ENCODE measurements around the gene SMYD2. TPM values are rescaled to one million over a fixed set of nuclear protein-coding genes. Genes with fewer than 3 reads are reported as not detected.

The SMYD2 gene
- total and polyA plus RNA-seq, 11 donors = 157 to 406 (median 324) TPM

DNA sequence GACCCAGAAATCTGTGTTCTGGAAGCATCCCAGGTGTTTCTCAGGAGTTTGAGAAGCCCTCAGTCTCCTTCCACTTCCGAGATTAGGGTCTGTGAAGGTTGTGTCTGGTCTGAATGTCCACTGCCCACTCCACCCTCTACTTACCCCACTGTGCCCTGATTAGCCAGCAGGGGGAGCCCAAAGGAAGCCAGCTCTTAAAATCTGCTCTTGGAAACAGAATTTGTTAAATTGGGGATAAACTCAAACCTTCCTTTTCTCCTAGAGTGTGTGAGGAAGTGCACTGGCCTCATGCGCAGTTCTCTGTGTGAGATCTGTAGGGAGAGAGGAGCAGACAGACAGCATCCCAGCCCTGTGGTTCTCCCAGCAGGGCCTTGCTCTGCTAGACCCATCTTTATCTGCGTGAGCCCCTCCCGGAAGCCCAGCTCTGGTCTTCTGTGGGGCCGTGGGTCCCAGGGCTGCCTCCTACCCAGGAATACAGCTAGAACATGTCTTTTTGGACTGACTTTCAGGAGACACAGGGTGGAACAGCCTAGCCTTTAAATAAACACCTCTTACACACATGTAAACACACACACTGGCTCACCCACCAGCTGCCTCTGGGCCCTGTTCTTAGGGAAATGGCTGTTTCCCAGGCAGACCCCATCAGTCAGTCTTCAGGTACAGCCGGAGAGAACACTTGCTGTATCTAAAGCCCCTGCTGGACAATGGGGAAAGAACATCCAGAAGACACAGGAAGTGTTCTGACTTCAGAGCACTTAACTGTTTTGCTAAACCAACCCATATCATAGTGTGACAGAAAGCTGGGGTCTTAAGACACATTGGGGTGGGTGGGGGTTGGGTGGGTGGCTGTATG, 52.2 kb downstream of the SMYD2 start:
- H3K9me3 ChIP-seq = no peaks in the 10 kb centered on the region
- no peaks in the 10 kb centered on the region for H3K27me3 ChIP-seq
- 58 to 74% (median 71%) methylated on average over 6 of the region's 6 CpGs for WGBS, 4 donors
- H3K27ac ChIP-seq = peak overlapping the region in 7 of 12 donors; percentile 8 to 72 (median 43)
- intact Hi-C loops (cut with DNase I) = loop anchor here (1.0 to 10.0 kb wide), 8 partner anchors 222 to 1192 kb away; partner anchors contain the start of gene PTPN14 (in 3 of the 10)
- H3K4me1 ChIP-seq = peaks cover 0 to 46% (median 20%) of the 10 kb centered on the region in 12 donors
- peaks cover 0 to 82% (median 42%) of the 10 kb centered on the region in 9 donors for H3K36me3 ChIP-seq
- DNase-seq (peak; percentile 45 to 67 (median 57)), ATAC-seq (peak in 2 of 4 donors; percentile 5 to 28)
- no peak overlapping the region for H3K4me3 ChIP-seq
- TF ChIP-seq, protein P1, sequence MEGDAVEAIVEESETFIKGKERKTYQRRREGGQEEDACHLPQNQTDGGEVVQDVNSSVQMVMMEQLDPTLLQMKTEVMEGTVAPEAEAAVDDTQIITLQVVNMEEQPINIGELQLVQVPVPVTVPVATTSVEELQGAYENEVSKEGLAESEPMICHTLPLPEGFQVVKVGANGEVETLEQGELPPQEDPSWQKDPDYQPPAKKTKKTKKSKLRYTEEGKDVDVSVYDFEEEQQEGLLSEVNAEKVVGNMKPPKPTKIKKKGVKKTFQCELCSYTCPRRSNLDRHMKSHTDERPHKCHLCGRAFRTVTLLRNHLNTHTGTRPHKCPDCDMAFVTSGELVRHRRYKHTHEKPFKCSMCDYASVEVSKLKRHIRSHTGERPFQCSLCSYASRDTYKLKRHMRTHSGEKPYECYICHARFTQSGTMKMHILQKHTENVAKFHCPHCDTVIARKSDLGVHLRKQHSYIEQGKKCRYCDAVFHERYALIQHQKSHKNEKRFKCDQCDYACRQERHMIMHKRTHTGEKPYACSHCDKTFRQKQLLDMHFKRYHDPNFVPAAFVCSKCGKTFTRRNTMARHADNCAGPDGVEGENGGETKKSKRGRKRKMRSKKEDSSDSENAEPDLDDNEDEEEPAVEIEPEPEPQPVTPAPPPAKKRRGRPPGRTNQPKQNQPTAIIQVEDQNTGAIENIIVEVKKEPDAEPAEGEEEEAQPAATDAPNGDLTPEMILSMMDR (IDR thresholded peaks at IDR 0.05) = peak; percentile 72 to 90 (median 80)
- TF ChIP-seq POLR2A (IDR thresholded peaks at IDR 0.05) = no peak

DNA sequence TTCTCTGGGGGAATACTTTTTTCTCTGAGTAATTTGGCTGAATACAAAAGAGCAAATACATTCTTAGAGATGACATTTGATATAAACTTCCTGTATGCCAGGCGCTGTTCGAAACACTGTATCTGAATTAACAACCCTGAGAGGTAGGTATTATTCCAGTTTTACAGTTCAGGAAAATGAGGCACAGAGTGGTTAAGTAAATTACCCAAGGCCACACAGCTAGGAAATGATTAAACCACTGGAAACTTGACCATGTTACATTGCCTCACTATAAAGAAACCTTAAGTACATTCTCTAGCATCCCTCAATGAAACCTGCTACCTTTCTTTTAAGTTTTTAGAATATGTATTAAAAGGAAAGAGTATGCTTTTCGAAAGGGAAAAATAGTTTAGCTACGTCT, 54.6 kb downstream of the SMYD2 start:
- H3K27me3 ChIP-seq = no peaks in the 10 kb centered on the region
- intact Hi-C loops (cut with DNase I) = loop anchor here in 5 of 10 donors (5.0 to 10.0 kb wide), 3 partner anchors 37 to 1189 kb away; partner anchors contain the start of gene PTPN14 (in 3 of the 5)
- H3K9me3 ChIP-seq = no peaks in the 10 kb centered on the region
- ATAC-seq (no peak), DNase-seq (no peak)
- H3K27ac ChIP-seq = peak overlapping the region in 1 of 12 donors; percentile 10
- H3K4me1 ChIP-seq = peaks cover 0 to 52% (median 19%) of the 10 kb centered on the region in 12 donors
- no peak overlapping the region for H3K4me3 ChIP-seq
- no peak for TF ChIP-seq POLR2A (IDR thresholded peaks at IDR 0.05)
- TF ChIP-seq, protein P1 (IDR thresholded peaks at IDR 0.05) = no peak
- 95 to 97% (median 96%) methylated on average over 4 of the region's 4 CpGs for WGBS, 4 donors
- H3K36me3 ChIP-seq = peaks cover 0 to 61% (median 24%) of the 10 kb centered on the region in 9 donors

DNA sequence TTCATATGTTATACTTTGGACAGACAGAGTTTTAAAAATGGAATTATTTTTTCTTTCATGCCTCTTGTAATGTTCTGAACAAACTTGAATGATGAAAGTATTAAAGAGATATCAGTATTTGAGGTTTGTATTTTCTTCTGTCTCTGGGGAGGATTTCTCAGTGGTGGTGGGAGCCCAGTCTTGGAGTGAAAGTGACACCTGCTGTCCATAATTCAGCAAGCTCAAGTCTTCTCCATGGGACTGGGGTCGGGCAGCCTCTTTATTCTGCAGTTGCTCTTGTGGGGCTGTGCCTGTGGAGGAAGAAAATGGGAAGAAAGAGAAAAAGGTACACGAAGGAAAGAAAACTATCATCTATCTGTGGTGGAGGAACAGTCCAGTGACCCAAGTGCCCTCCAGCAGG, 56.1 kb downstream of the SMYD2 start:
- Histone ChIP-seq H3K27me3 (no peaks in the 10 kb centered on the region), H3K9me3 (no peaks in the 10 kb centered on the region), H3K4me3 (no peak overlapping the region), H3K36me3 (peaks cover 0 to 47% (median 17%) of the 10 kb centered on the region in 9 donors), H3K27ac (peak overlapping the region; percentile 3 to 84 (median 74)), H3K4me1 (peaks cover 0 to 48% (median 14%) of the 10 kb centered on the region in 12 donors)
- WGBS, 4 donors = 52 to 78% (median 76%) methylated on average over 2 of the region's 2 CpGs
- intact Hi-C loops (cut with DNase I) = loop anchor here in 5 of 10 donors (5.0 to 10.0 kb wide), 3 partner anchors 35 to 1188 kb away; partner anchors contain the start of gene PTPN14 (in 3 of the 5)
- TF ChIP-seq, protein P1 (IDR thresholded peaks at IDR 0.05) = no peak
- TF ChIP-seq POLR2A (IDR thresholded peaks at IDR 0.05) = no peak
- DNase-seq (no peak), ATAC-seq (no peak)

DNA sequence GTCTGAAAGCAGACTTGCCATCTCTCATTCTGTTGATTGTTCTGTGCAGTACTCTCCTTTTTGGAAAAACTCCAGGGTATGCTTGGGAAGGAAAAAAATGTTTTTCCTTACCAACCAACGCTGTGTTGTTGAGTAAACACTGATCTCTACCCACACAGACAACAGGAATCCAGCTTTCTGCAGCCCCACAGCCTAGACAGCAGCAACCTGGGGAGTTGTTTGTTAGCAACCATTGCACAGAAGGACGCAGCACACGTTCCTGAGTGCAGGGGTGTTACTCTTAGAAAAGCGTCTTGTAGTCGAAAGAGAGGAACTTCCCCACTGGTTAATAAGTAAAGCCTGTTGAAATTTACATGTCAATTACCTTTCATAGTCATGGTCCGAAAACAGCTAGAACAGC, 56.6 kb downstream of the SMYD2 start:
- Histone ChIP-seq H3K36me3 (peaks cover 0 to 42% (median 17%) of the 10 kb centered on the region in 9 donors), H3K4me1 (peaks cover 0 to 43% (median 14%) of the 10 kb centered on the region in 12 donors), H3K9me3 (no peaks in the 10 kb centered on the region), H3K27me3 (no peaks in the 10 kb centered on the region), H3K27ac (peak overlapping the region; percentile 3 to 84 (median 74)), H3K4me3 (no peak overlapping the region)
- peak; percentile 13 to 69 (median 68) for ATAC-seq
- 27 to 37% (median 32%) methylated on average over 6 of the region's 6 CpGs for WGBS, 4 donors
- TF ChIP-seq, protein P1 (IDR thresholded peaks at IDR 0.05) = no peak
- no peak for TF ChIP-seq POLR2A (IDR thresholded peaks at IDR 0.05)
- intact Hi-C loops (cut with DNase I) = loop anchor here in 5 of 10 donors (5.0 to 10.0 kb wide), 3 partner anchors 35 to 1187 kb away; partner anchors contain the start of gene PTPN14 (in 3 of the 5)
- no peak for DNase-seq
